ENCODE measurements around the gene GC. TPM values are rescaled to one million over a fixed set of nuclear protein-coding genes. Genes with fewer than 3 reads are reported as not detected.
A peak's percentile ranks its signal among the peaks of the same experiment; 100 is the strongest.

GC gene
- total RNA-seq, 1 experiment from 2014 or later: not detected

GRCh38 chr4:71752383-71753042 is 31.4 kb downstream of the GC start:
- peaks cover 31 to 39% of the 10 kb centered on the region in 2 experiments for H3K4me1 Mint-ChIP-seq
- H3K4me1 ChIP-seq (ENCODE audit: insufficient read depth, low read length): peaks cover 3% of the 10 kb centered on the region; the same call in 1 of the 2 replicates
- H3K23ac ChIP-seq (ENCODE audit: insufficient read length, low read depth, low read length): no peak overlapping the region
- no peak overlapping the region for H2BK20ac ChIP-seq (ENCODE audit: low read depth, low read length, poor library complexity, severe bottlenecking)
- H3K18ac ChIP-seq (ENCODE audit: insufficient read length, low read depth, low read length): peak overlapping the region; percentile 65
- no peaks in the 10 kb centered on the region; a peak in 1 of 5 replicates for H3K9me3 Mint-ChIP-seq
- 0 out of 7 replicates have a peak, but pooled peaks cover 0 to 3% (median 0%) of the 10 kb centered on the region in 3 experiments for H3K36me3 Mint-ChIP-seq (ENCODE audit: insufficient read depth in 1 of 3, low read depth in 3 of 3)
- no peak for TF ChIP-seq CTCF (conservative IDR thresholded peaks at IDR 0.05)
- no peak overlapping the region for H2BK120ac ChIP-seq (ENCODE audit: low read depth, low read length, poor library complexity, severe bottlenecking)
- no peaks in the 10 kb centered on the region for H3K27me3 ChIP-seq (ENCODE audit: insufficient read depth, low read length)
- H3K56ac ChIP-seq (ENCODE audit: insufficient read length, low read depth, low read length): no peak overlapping the region
- H2BK5ac ChIP-seq (ENCODE audit: insufficient read length, low read length): peak overlapping the region; percentile 36
- no peaks in the 10 kb centered on the region for H4K20me1 ChIP-seq (ENCODE audit: control insufficient read depth, insufficient read depth, insufficient read length)
- no peaks in the 10 kb centered on the region for H3K23me2 ChIP-seq (ENCODE audit: insufficient read length, low read depth, low read length, poor library complexity, severe bottlenecking)
- H3K27ac ChIP-seq (ENCODE audit: insufficient read length, low read depth, low read length): peak overlapping the region; percentile 93
- H2AK5ac ChIP-seq (ENCODE audit: insufficient read length, low read length): no peak overlapping the region
- H3K27me3 Mint-ChIP-seq (ENCODE audit: low read depth): no peaks in the 10 kb centered on the region
- H4K8ac ChIP-seq (replicated peaks; ENCODE audit: insufficient read length, low read depth, low read length): no peak overlapping the region
- no peak overlapping the region for H3T11ph ChIP-seq (ENCODE audit: low read length)
- no peak overlapping the region for H3K4me3 Mint-ChIP-seq
- DNase-seq: no peak
- H2BK12ac ChIP-seq (ENCODE audit: insufficient read length, low read depth, low read length): no peak overlapping the region
- WGBS (ENCODE audit: extremely low coverage, insufficient read length, low lambda C conversion rate): no CpG with 5 or more reads among the region's 5 CpGs
- H3K9ac ChIP-seq (ENCODE audit: extremely low read depth, insufficient read length, low read length): no peak overlapping the region
- H3K14ac ChIP-seq (ENCODE audit: insufficient read depth, low read length): no peak overlapping the region
- no peak overlapping the region for H4K5ac ChIP-seq (ENCODE audit: insufficient read length, low read depth, low read length)
- no peak overlapping the region for H2BK15ac ChIP-seq (ENCODE audit: low read depth, low read length)
- no peak overlapping the region for H3K4me2 ChIP-seq (ENCODE audit: insufficient read depth, insufficient read length, low read length)
- H3K9me3 ChIP-seq (ENCODE audit: control insufficient read depth, low read depth, low read length): no peaks in the 10 kb centered on the region
- peak overlapping the region; percentile 80 to 87 (median 85); a peak in 5 of 7 replicates for H3K27ac Mint-ChIP-seq
- H3K79me2 ChIP-seq (ENCODE audit: insufficient read depth, low read length): no peaks in the 10 kb centered on the region
- no peaks in the 10 kb centered on the region for H3K79me1 ChIP-seq (ENCODE audit: insufficient read depth, low read depth, low read length, poor library complexity, severe bottlenecking)
- no peak overlapping the region for H4K91ac ChIP-seq (ENCODE audit: insufficient read length, low read depth, low read length)
- H2AFZ ChIP-seq (ENCODE audit: low read length): no peak overlapping the region
- H3K4ac ChIP-seq (ENCODE audit: low read depth, low read length): no peak overlapping the region
